Measurements from ENCODE around the gene UGT2A2.

Gene UGT2A2

GRCh38 chr4:69568787-69569186 is 70.7 kb downstream of the UGT2A2 start:
- DNase-seq, result no peak

DNA sequence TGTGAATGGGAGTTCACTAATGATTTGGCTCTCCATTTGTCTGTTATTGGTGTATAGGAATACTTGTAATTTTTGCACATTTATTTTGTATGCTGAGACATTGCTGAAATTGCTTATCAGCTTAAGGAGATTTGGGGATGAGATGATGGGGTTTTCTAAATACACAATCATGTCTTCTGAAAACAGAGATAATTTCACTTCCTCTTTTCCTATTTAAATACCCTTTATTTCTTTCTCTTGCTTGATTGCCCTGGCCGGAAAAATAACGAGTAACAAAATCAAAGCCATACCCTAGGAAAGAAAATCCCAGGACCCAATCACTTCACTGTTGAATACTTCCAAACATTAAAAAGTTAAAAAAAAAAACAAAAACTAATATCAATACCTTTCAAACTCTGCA is 76.0 kb downstream of the UGT2A2 start:
- no peak for DNase-seq

DNA sequence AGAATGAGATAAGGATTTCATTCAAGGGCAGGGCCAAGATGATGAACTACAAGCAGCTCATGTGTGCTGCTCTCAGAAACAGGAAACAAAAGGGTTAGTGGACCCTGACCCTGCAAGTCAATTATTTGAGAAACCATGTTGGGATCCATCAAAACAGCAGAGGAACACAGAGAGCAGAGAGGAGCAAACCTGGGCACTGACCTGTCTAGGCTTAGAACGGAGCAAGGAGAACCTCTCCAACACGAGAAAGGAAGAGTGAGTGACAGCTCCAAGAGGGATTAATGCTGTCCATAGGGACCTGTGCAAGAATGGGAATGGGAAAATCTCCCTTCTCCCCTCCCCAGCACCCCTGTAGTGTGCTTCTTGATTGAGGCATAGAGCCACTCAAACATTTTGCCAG is 89.8 kb downstream of the UGT2A2 start:
- no peak for DNase-seq

GRCh38 chr4:69546134-69546765 is 93.2 kb downstream of the UGT2A2 start:
- no peak for DNase-seq

Data from eye (tissue), 1 donor.